ENCODE data around the gene CYP11A1. TPM values are rescaled to one million over a fixed set of nuclear protein-coding genes. Genes with fewer than 3 reads are reported as not detected.

The CYP11A1 gene
- total RNA-seq, 6 donors from 2014 or later, result 0.91 to 8.4 (median 1.1) TPM; not detected in 1

- H3K9me3 ChIP-seq, result no peaks in the 10 kb centered on the region
- no peak overlapping the region for H3K4me3 ChIP-seq
- ATAC-seq (ENCODE audit: low FRiP score in 2 of 2) (no peak), DNase-seq (peak in 1 of 2 donors; percentile 55)
- H3K27ac ChIP-seq, result no peak overlapping the region
- H3K27me3 ChIP-seq, result no peaks in the 10 kb centered on the region
- no peak for TF ChIP-seq POLR2A (IDR thresholded peaks at IDR 0.05)
- TF ChIP-seq CTCF (IDR thresholded peaks at IDR 0.05), result no peak
- TF ChIP-seq EP300 (IDR thresholded peaks at IDR 0.05), result no peak
- TF ChIP-seq POLR2AphosphoS5 (IDR thresholded peaks at IDR 0.05), result no peak
- WGBS, 2 donors, result 71 to 73% methylated on average over 9 of the region's 9 CpGs
- H3K36me3 ChIP-seq, result no peaks in the 10 kb centered on the region
- H3K4me1 ChIP-seq, result peaks cover 0 to 8% (median 0%) of the 10 kb centered on the region in 4 donors
Observed at GRCh38 chr15:74312445-74313007, 54.9 kb downstream of the CYP11A1 start.

- Histone ChIP-seq H3K4me1 (peaks cover 0 to 8% (median 0%) of the 10 kb centered on the region in 4 donors), H3K4me3 (no peak overlapping the region), H3K27me3 (no peaks in the 10 kb centered on the region), H3K27ac (no peak overlapping the region), H3K36me3 (no peaks in the 10 kb centered on the region), H3K9me3 (no peaks in the 10 kb centered on the region)
- DNase-seq (no peak), ATAC-seq (ENCODE audit: low FRiP score in 2 of 2) (no peak)
- no peak for TF ChIP-seq POLR2A (IDR thresholded peaks at IDR 0.05)
- no peak for TF ChIP-seq POLR2AphosphoS5 (IDR thresholded peaks at IDR 0.05)
- TF ChIP-seq CTCF (IDR thresholded peaks at IDR 0.05), result peak in 2 of 6 experiments; percentile 5 to 13
- WGBS, 2 donors, result 63 to 74% methylated on average over 11 to 13 of the region's 13 CpGs
Observed at GRCh38 chr15:74311734-74312444, 55.6 kb downstream of the CYP11A1 start.

GRCh38 chr15:74307827-74308811, 59.3 kb downstream of the CYP11A1 start:
- Histone ChIP-seq H3K4me1 (no peaks in the 10 kb centered on the region), H3K27ac (no peak overlapping the region), H3K9me3 (no peaks in the 10 kb centered on the region), H3K27me3 (no peaks in the 10 kb centered on the region), H3K4me3 (no peak overlapping the region), H3K36me3 (no peaks in the 10 kb centered on the region)
- TF ChIP-seq POLR2AphosphoS5 (IDR thresholded peaks at IDR 0.05), result no peak
- TF ChIP-seq EP300 (IDR thresholded peaks at IDR 0.05), result no peak
- TF ChIP-seq CTCF (IDR thresholded peaks at IDR 0.05), result peak; percentile 12 to 60 (median 48)
- WGBS, 2 donors, result 14 to 23% methylated on average over 9 to 10 of the region's 19 CpGs
- ATAC-seq (ENCODE audit: low FRiP score in 2 of 2) (peak in 1 of 2 donors; percentile 58), DNase-seq (peak; percentile 33 to 37)

- no peaks in the 10 kb centered on the region for H3K36me3 ChIP-seq
- no peak overlapping the region for H3K27ac ChIP-seq
- DNase-seq (no peak), ATAC-seq (ENCODE audit: low FRiP score in 2 of 2) (no peak)
- 65 to 66% methylated on average over 9 to 10 of the region's 10 CpGs for WGBS, 2 donors
- H3K27me3 ChIP-seq, result no peaks in the 10 kb centered on the region
- H3K4me3 ChIP-seq, result no peak overlapping the region
- H3K9me3 ChIP-seq, result no peaks in the 10 kb centered on the region
- H3K4me1 ChIP-seq, result no peaks in the 10 kb centered on the region
- TF ChIP-seq CTCF (IDR thresholded peaks at IDR 0.05), result no peak
- no peak for TF ChIP-seq POLR2A (IDR thresholded peaks at IDR 0.05)
- no peak for TF ChIP-seq POLR2AphosphoS5 (IDR thresholded peaks at IDR 0.05)
Observed at GRCh38 chr15:74306781-74307217, 60.6 kb downstream of the CYP11A1 start.

Data from upper lobe of left lung (tissue), 6 donors.